HS-5 (cell line): Measurements from ENCODE around the gene VAPB.

ENCODE experiments used
- DNase-seq: peaks from one replicate; pipeline ENCODE4 v3.0.0-alpha.2; 2012; ENCODE audit warnings: low read depth

The VAPB gene

DNA sequence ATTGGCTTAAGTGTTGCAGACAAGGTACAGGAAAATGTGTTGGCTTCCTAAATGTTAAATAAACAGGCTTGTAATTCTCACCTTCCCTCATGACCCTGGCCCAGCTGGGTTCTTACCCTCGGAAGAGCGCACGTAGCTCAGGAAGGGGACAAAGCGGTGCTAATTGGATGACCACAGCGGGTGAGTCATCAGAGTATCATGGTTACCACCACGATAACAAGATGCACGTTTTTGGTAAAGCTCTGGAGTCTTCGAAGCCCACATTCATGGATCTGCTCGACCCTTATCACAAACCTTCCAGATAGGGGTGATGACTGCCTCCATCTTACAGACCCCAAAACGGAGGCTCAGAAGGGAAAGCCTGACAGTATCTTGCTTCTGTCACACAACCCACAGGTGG lies 93.4 kb downstream of the VAPB start:
- DNase-seq = no peak

DNA sequence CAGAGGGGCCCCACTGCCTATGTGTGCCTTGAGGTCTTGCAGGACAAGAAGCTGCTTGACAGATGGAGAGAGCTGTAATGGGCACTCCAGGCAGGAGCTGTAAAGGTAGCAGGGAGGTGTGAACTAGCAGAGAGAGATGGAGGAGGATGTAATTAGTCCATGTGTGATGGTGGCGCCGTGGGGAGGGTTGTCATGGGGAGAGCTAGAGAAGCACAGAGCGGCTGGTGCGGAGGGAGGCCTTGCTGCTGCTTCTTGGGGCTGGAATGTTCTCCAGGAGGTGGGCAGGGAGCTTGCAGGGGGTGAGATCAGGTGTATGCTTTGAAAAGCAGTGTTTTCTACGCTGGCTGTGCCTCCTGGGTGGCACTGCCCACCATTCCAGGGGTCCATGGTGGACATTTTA lies 94.0 kb downstream of the VAPB start:
- no peak for DNase-seq

DNA sequence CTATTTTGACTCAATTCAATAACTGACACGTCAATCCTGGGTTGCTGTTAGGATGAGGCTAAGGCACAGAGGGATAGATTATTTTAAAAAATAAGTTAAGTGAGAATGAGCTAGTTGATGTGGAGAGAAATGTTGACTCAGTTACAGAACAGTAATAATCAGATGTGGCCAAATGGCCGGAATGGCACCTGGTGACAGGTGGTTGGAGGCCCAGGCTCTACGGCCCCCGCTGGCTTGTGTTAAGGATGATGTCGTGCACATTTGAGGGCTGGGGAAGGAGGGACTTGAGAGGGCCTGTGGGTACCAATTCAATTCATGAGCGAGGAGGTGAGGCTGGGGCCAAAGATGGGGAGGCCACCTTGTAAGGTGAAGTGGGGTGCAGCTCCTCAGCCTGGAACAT lies 94.4 kb downstream of the VAPB start:
- DNase-seq = no peak

DNA sequence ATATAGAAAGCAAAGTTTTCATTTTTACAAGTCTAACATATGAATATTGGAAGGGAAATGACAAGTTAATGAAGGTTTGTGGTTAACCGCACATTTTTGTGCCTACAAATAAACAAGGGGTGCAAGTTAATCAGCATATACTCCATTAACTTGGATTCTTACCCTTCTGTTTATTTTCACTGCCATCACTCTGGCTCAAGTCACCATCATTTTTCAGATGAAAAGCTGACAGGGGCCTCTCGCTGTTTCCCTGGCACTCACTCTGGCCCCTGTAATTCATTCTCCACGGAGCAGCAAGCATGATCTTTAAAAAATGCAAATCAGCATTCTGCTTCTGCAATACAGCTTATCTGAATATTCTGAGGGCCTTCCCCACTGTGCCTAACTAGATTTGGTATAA lies 96.4 kb downstream of the VAPB start:
- DNase-seq = no peak

DNA sequence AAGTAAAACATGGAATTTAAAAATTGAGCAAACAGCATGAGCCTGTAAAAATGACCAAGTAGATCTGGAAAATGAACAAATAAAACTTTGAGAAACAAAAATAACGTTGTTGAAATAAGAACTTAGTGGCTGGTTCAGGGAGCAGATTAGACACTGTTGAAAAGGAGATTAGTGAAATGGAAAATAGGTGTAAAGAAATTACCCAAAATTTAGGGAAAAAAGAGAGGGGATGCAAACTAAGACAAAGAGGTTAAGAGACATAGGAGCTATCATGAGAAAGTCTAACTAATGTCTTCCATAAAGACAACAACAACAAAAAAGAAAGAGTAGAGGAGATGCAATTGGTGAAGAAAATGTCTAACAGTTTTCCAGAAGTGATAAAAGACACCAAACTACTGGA lies 97.2 kb downstream of the VAPB start:
- no peak for DNase-seq

DNA sequence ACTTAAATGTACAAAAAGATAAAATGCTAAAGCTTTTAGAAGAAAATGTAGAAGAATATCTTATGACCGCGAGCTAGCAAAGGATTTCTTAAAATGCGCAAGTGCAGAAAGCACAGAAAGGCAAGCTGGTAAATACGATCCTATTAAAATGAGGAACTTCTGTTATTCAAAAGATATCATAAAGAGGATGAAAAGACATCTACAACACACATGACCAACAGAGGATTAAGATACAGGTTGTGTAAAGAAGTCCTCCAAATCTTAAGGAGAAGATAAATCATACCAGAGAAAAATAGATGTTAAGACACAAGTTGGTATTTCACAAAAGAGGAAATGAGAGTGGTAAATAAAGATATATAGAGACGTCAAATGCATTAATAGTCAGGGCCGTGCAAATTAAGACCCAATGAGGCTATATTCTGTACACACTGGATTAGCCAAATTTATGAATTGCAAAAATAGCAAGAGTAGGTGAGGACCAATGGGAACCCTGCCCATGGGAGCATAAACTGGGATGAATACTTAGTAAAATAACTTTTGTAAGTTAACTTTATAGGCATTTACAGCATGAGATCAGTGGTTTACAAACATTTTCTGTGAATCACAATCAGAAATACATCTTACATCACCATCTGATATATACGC lies 103.2 kb downstream of the VAPB start:
- DNase-seq = no peak

DNA sequence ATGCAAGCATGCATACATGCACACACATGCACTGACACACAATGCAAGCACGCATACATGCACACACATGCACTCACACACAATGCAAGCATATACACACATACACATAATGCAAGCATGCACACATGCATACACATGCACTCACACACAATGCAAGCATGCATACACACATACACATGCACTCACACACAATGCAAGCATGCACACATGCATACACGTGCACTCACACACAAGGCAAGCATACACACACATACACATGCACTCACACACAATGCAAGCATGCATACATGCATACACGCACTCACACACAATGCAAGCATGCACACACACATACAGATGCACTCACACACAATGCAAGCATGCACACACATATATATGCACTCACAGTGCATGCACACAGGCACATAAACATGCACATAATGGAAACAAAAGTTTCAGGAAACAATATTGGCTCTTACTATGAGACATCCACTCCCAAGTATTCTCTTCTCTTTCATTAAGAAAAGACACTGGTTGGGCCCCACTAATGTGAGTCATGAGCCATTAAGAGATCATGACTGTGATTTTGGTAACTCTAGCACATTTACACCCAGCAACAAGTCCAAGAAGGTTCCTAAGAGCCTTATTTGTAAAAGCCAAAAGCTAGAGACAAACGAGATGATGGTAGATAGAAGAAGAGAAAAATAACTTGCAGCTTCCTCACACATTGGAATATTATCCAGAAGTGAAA lies 103.9 kb downstream of the VAPB start:
- DNase-seq = no peak

DNA sequence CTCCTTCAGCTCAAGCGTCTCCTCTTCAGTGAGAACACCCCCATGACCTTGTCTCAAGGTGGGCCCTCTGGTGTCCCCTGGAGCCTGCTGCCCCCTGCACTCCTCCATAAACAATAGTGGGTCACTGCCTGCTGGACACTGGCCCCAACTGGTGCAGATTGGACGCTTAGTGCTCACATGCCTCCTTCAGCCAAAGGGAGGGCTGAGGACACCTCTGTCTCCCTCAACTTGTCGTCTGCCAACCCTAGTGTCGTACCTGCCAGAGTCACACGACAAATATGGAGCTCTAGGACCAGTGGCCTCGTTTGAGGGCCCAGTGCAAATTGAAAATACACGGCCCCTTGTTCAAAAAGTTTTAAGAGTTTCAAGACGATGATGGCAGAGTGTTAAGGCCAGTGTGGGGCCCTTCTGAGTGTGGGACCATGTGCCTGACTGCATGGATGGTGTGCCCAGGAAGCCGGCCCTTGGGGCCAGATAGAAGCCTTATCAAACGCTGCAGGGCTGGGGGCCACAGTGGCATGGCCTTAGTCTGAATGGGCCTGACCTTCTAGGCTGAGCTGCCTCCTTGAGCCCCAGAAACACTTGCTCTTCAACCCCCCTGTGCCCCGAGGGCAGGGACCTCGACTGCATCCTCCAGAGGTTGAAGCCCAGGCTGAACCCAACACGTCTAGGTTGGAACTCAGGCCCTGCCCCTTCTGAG lies 106.0 kb downstream of the VAPB start:
- DNase-seq = no peak

DNA sequence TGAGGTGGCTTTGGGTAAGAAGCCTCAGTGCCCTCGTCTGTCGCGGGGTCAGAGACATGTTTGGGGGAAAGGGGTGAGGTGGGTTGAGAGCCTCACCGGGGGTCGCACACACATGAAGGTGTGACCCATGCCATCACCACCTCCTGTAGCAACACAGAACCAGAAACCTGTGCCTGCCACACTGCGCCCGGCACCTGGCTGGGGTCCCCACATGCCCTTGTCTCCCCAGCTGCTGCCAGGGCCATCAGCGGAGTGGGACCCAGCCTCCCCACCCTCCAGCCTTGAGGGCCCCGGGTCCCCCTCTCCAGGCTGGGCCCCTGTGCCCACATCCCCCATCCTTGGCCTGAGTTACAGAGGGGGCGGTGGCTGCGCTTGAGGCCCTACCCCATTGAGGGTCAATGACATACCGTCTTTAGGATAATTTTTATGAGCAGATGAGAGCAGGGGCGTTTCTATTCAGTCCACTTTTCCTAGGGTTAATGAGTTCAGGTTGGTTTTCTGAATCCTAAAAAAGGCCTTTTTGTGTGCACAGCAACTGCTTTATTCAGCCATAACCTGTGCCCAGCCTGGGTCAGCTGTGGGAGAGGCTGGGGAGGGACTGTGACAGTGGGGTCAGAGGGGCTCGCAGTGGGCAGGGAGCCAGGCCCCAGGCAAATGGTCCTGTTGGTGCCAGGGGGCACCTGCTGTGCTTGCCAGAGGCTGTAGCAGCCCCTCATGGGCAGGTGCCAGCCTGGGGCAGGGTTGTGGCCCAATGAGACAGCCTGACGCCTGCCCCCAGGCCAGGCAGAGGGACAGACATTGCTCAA lies 106.8 kb downstream of the VAPB start:
- DNase-seq = no peak

DNA sequence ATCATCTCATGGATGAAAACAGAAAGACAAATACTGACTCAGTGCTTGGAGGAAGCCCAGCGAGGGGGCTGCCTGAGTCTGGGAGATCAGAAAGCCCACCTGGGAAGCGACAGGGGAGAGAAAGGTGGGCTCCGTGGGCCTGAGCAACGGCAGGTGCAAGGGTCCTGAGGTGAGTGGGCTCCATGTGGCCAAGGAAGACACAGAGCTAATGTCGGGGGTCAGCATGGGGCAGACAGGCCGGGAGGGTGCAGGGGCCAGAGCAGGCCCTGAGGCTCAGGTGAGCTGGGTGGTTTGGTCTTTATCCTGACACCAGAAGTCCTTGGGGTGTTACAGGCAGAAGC lies 107.4 kb downstream of the VAPB start:
- no peak for DNase-seq

DNA sequence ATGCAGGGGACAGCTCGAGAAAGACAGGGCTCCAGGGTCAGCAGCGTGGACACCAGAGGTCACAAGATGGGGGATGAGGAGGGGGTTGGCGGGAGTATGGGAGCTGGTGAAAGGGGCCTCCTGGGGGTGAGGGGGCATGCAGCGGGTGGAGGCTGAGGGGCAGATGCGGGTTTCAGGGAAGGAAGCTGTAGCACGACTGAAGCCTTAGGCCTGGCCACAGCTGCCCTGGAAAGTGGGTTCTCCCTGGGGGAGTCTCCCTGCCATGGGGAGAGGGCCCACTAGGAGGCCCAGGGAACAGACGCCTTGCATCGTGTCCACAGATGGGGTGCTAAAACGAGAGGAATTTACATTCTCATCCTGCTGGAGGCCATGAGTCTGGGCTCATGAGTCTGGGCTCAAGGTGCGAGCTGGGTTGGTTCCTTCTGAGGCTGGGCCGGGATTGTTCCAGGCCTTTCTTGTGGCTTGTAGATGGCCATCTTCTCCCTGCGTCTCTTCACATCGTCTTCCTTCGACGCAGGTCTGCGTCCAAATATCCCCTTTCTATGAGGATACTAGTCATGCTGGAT lies 108.1 kb downstream of the VAPB start:
- DNase-seq = no peak

DNA sequence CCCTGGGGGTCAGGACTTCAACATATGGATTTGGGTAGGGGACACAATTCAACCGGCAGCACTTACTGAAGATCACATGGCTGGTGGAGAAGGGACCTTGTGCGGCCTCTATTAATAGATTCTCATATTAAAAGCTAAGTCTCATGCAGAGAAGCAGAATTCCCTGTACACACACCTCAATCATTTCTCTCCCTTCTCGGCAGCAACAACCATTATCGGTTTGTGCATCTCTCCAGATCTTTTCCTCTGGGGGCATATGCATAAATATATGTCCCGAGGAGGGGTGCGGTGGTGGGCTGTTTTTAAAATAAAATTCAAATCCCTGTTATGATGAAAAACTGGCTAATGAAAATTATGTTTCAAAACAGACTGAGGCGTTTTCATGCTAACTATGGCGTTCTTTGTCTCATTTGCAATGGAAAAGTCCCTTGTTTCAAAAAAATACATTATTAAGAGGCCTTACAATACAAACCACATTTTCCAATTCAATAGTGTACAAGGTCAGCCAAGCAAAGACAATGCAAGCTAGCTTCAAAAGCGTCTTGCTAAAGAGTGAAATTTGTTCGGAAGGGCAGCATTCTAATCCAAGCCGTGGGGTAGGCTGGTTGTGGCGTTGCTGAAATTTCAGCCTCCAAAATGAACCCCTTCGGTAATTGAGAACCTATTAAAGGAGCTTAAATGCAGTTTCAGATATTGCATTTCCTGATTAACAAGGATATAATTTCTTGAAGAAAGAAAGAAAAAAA lies 108.9 kb downstream of the VAPB start:
- DNase-seq = no peak

DNA sequence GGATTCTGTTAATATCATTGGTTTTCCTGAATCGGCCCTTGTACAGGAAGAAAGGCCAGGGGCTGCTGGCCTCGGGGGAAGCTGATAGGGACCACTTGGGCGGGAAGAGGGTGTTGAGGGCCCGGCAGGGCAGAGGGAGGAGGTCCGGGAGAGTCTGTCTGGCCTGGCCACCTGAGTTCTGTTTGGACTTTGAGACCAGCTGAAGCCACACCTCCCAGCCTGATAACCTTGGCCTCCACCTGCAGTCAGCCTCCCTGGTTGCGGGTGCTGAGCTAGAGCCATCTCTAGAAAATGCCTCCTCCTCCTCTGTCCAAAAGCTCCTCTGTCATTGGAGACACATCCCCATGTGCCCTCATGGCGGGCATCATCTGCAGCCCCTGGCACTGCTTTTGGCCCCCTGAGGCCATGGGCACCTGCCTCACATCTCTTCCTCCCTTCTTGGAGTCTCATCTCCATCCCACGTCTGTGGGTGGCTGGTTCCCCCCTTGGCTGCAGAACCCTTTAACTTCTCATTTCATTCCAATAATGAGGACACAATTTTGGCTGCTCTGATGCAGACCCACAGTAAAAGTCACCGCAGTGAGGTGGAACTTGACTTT lies 109.5 kb downstream of the VAPB start:
- DNase-seq = no peak

DNA sequence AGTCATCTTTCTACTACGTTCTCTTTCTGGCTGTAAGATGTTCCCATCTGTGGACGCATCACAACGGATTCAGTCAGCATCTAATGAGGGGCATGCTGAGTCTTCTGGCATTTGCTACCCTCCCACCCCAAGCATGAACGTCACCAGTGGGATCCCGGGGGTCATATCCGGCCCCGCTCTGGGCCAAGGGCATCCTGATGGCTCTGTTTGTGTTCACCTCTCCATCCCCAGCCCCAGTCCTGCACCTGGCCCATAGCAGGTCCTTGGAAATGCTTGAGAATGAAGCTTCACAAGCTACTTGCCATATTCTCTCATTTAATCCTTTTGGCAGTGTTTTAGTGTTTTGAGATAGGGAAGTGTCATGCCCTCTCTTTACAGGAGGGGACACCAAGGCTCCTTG lies 111.2 kb downstream of the VAPB start:
- DNase-seq = no peak
